CD4-positive, alpha-beta T cell (primary cell): Measurements from ENCODE around the gene C14orf119. TPM values are rescaled to one million over a fixed set of nuclear protein-coding genes. Genes with fewer than 3 reads are reported as not detected.

Experiments
- ATAC-seq: fragments of 200-7000 bp; cut with Tn5 transposase; one replicate; pipeline ENCODE4 v1.10.0; 2022; ENCODE audit warnings: mild to moderate bottlenecking; ENCODE audit not compliant: poor library complexity
- CTCF ChIA-PET: fragments of 350-600 bp; sonication (Branson Sonifier 250); formaldehyde crosslinking; loops from one replicate; lab custom pipeline; 2021; ENCODE audit warnings: antibody characterized with exemption, inconsistent platforms; lab: Charles Lee
- POLR2A ChIA-PET: fragments of 350-600 bp; sonication (Branson Sonifier 250); formaldehyde crosslinking; loops from one replicate; lab custom pipeline; 2021; ENCODE audit warnings: antibody characterized with exemption, inconsistent platforms; lab: Charles Lee
- DNase-seq, 14 experiments: peaks; one replicate each; pipeline ENCODE4 v3.0.0-alpha.2; 2013 to 2020; ENCODE audit warnings: mixed read lengths in 2 of 14
- H3K27ac ChIP-seq, 2 donors: one replicate each; pipeline versions ENCODE4 v1.5.1 to v1.7.0; 2013; ENCODE audit warnings: low read length in 2 of 2, low read depth in 1 of 2, mild to moderate bottlenecking in 1 of 2
- H3K27me3 ChIP-seq, 2 experiments: 1 replicate in 1 of 2; 2 replicates in 1 of 2; pipeline versions ENCODE4 v1.6.1 to v1.7.0; 2013; ENCODE audit warnings: low read length in 2 of 2, control low read depth in 1 of 2, mild to moderate bottlenecking in 1 of 2, moderate library complexity in 1 of 2; ENCODE audit not compliant: insufficient read depth in 2 of 2, control insufficient read depth in 1 of 2
- H3K36me3 ChIP-seq: one replicate; pipeline ENCODE4 v1.6.1; 2013; ENCODE audit warnings: low read length, control low read depth; ENCODE audit not compliant: insufficient read depth
- H3K4me1 ChIP-seq: one replicate; pipeline ENCODE4 v1.6.1; 2013; ENCODE audit warnings: low read length, control low read depth; ENCODE audit not compliant: insufficient read depth
- H3K4me3 ChIP-seq: one replicate; pipeline ENCODE4 v1.5.1; 2013; ENCODE audit warnings: mild to moderate bottlenecking, low read length, moderate library complexity
- H3K9me3 ChIP-seq, 2 experiments: 1 replicate in 1 of 2; 2 replicates in 1 of 2; pipeline versions ENCODE4 v1.6.1 to v1.7.0; 2013; ENCODE audit warnings: low read length in 2 of 2, mild to moderate bottlenecking in 2 of 2, control low read depth in 1 of 2, moderate library complexity in 1 of 2; ENCODE audit not compliant: control insufficient read depth in 1 of 2, insufficient read depth in 1 of 2
- H3K27ac Mint-ChIP-seq: one replicate; pipeline ENCODE4 v1.8.0; 2020; ENCODE audit warnings: mixed read lengths
- H3K27me3 Mint-ChIP-seq: one replicate; pipeline ENCODE4 v1.8.0; 2021; ENCODE audit warnings: mixed read lengths
- H3K36me3 Mint-ChIP-seq: one replicate; pipeline ENCODE4 v1.8.0; 2021; ENCODE audit warnings: low read depth, mixed read lengths
- H3K4me1 Mint-ChIP-seq: one replicate; pipeline ENCODE4 v1.8.0; 2021; ENCODE audit warnings: low read depth, mixed read lengths
- H3K4me3 Mint-ChIP-seq: one replicate; pipeline ENCODE4 v1.8.0; 2020; ENCODE audit warnings: mild to moderate bottlenecking, mixed read lengths
- H3K9me3 Mint-ChIP-seq: one replicate; pipeline ENCODE4 v1.8.0; 2020; ENCODE audit warnings: mixed read lengths
- intact Hi-C, 2 experiments: fragments of 100-400 bp; cut with DNase I in 1 of 2; cut with micrococcal nuclease in 1 of 2; formaldehyde crosslinking; loops; one replicate each; pipeline versions ENCODE4 v1.15.1 to v1.9.0; 2023 to 2025; cut with DNase I, micrococcal nuclease
- total RNA-seq, 174 experiments: library from RNA in 2 of 174; stranded (reverse) in 2 of 174; gene quantifications; one replicate each; pipeline ENCODE4 v1.2.3 and lab custom pipeline; 2021 to 2026
- TF ChIP-seq, protein P1 (sequence below): fragments of 200-600 bp; IDR thresholded peaks from one replicate; pipeline ENCODE4 v1.8.0; 2022; ENCODE audit warnings: antibody characterized with exemption, mild to moderate bottlenecking

The C14orf119 gene
- total RNA-seq, 2 experiments from 2014 or later = 3.1 to 3.9 TPM

DNA sequence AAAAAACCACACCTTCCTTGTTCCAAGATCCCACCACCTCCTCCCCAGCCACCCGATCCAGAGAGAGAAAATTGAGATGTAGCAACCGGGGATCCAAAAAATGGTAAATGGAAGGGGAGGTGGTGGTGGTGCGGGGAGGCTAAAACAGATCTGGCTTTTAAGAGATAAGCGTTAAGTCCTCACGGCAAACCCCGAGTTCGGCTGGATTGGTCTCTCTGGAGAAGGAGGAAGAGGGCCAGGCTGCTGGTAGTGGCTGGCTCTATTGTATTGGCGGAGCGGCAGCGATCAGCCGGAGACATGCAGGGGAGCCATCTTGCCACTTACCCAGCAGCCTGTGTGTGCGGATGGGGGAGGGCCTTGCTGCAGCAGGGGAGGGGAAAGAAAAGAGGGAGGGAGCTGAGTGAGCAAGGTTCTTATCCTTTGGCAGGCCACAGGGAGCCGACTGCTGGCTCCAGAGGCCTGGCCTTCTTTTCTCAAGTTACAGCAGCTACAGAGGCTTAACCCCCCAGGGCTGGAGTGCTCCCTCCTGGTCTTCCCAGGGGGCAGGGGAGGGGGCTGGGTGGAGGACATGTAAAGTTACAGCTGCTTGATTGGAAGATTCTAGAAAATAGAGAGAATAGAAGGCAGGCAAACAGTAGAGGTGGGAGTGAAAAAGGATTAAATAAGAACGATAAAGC is 23.9 kb upstream of the C14orf119 start:
- Mint-ChIP-seq H3K36me3 (peaks cover 66% of the 10 kb centered on the region), H3K4me3 (peak overlapping the region; percentile 93), H3K27me3 (no peaks in the 10 kb centered on the region), H3K4me1 (peaks cover 43% of the 10 kb centered on the region), H3K9me3 (no peaks in the 10 kb centered on the region), H3K27ac (peak overlapping the region; percentile 84)
- intact Hi-C loops = loop anchor here (2.0 to 5.0 kb wide), 3 partner anchors 23 to 111 kb away; partner anchors contain the start of genes ACIN1 (in 1 of the 2), C14orf119 (in 1 of the 2) and SLC7A8 (in 1 of the 2)
- ATAC-seq (peak; percentile 94), DNase-seq (peak; percentile 63 to 91 (median 73))
- TF ChIP-seq, protein P1, sequence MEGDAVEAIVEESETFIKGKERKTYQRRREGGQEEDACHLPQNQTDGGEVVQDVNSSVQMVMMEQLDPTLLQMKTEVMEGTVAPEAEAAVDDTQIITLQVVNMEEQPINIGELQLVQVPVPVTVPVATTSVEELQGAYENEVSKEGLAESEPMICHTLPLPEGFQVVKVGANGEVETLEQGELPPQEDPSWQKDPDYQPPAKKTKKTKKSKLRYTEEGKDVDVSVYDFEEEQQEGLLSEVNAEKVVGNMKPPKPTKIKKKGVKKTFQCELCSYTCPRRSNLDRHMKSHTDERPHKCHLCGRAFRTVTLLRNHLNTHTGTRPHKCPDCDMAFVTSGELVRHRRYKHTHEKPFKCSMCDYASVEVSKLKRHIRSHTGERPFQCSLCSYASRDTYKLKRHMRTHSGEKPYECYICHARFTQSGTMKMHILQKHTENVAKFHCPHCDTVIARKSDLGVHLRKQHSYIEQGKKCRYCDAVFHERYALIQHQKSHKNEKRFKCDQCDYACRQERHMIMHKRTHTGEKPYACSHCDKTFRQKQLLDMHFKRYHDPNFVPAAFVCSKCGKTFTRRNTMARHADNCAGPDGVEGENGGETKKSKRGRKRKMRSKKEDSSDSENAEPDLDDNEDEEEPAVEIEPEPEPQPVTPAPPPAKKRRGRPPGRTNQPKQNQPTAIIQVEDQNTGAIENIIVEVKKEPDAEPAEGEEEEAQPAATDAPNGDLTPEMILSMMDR = no peak
- Histone ChIP-seq H3K4me3 (peak overlapping the region; percentile 67), H3K27ac (peak overlapping the region; percentile 66 to 70), H3K27me3 (no peaks in the 10 kb centered on the region), H3K4me1 (peaks cover 36% of the 10 kb centered on the region), H3K36me3 (peaks cover 69% of the 10 kb centered on the region), H3K9me3 (no peaks in the 10 kb centered on the region)
- ChIA-PET POLR2A (interaction anchor here (0.7 to 4.5 kb wide), 9 partner anchors 9 to 501 kb away, joined by 3 to 35 read pairs (median 5); partner anchors contain the start of genes ACIN1, C14orf119, HOMEZ and MRPL52), CTCF (interaction anchor here (1.2 to 2.2 kb wide), 5 partner anchors 13 to 85 kb away, joined by 4 to 7 read pairs (median 6); partner anchors contain the start of genes ACIN1 and C14orf119)

DNA sequence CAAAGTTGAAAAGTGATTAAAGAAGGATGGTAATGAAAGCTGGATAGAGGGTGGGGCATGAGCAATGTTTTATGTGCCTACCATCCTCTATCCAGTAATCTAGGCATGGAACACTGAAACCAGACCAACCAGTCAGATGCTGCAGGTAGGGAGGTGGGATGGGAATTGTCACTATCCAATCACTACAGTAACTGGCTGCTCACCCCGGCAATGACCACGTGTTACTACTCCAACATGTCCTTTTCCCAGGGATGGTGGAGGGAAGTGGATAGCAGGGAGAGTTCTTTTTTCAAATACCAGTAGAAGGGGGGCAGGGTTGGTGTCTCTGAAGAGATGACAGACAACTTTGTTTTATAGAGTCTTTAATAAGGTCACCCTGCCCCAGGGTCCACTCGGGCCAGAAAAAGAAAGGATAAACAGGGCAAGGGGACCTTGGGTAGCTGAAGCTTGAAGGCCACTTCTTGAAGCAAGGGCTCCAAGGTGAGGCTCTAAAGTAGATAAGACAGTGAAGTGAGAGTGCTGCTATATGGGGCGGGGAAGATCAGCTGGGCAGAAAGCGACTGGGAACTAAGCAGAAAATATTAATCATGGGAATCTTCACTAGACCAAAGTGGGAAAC is 23.3 kb upstream of the C14orf119 start:
- ATAC-seq (no peak), DNase-seq (no peak)
- Mint-ChIP-seq H3K4me1 (peaks cover 43% of the 10 kb centered on the region), H3K27ac (peak overlapping the region; percentile 84), H3K36me3 (peaks cover 66% of the 10 kb centered on the region), H3K9me3 (no peaks in the 10 kb centered on the region), H3K4me3 (peak overlapping the region; percentile 93), H3K27me3 (no peaks in the 10 kb centered on the region)
- no peak overlapping the region for H3K4me3 ChIP-seq
- no peaks in the 10 kb centered on the region for H3K9me3 ChIP-seq
- CTCF ChIA-PET = interaction anchor here (0.7 to 2.2 kb wide), 6 partner anchors 10 to 85 kb away, joined by 4 to 7 read pairs (median 6); partner anchors contain the start of genes ACIN1 and C14orf119
- peak overlapping the region; percentile 66 to 70 for H3K27ac ChIP-seq
- peaks cover 36% of the 10 kb centered on the region for H3K4me1 ChIP-seq
- no peaks in the 10 kb centered on the region for H3K27me3 ChIP-seq
- H3K36me3 ChIP-seq = peaks cover 69% of the 10 kb centered on the region
- TF ChIP-seq, protein P1 = no peak
- intact Hi-C loops = loop anchor here (2.0 to 5.0 kb wide), 3 partner anchors 23 to 111 kb away; partner anchors contain the start of genes ACIN1 (in 1 of the 2), C14orf119 (in 1 of the 2) and SLC7A8 (in 1 of the 2)
- POLR2A ChIA-PET = interaction anchor here (0.7 to 4.5 kb wide), 9 partner anchors 9 to 502 kb away, joined by 3 to 35 read pairs (median 5); partner anchors contain the start of genes ACIN1, C14orf119, HOMEZ and MRPL52

DNA sequence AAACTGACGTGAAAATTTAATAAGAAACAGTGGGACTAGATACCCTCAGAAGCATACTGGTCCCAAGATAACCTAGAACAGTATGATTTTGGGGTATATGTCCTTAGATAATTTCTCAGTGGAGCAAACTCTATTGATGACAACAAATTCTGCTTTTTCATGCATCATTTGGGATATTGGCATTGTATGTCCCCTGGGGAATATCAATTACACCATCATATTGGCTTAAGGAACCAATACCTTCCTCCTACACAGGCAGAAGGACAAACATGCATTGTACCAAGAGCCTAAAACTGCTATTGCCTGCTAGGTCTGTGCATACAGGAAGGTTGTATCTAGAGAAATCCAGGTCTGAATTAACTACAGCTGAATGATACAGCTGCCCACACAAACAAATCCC is 20.4 kb upstream of the C14orf119 start:
- no peaks in the 10 kb centered on the region for H3K27me3 ChIP-seq
- peaks cover 81% of the 10 kb centered on the region for H3K36me3 Mint-ChIP-seq
- H3K4me3 ChIP-seq = no peak overlapping the region
- no peaks in the 10 kb centered on the region for H3K9me3 Mint-ChIP-seq
- CTCF ChIA-PET = no interaction called here
- H3K27ac Mint-ChIP-seq = no peak overlapping the region
- no peak overlapping the region for H3K4me3 Mint-ChIP-seq
- H3K9me3 ChIP-seq = no peaks in the 10 kb centered on the region
- POLR2A ChIA-PET = interaction anchor here (0.6 to 1.0 kb wide), 3 partner anchors 11 to 547 kb away, joined by 3 read pairs; no protein-coding TSS in a partner anchor
- DNase-seq = no peak
- intact Hi-C loops = loop anchor here (5.0 kb wide), 3 partner anchors 37 to 227 kb away; partner anchors contain the start of gene PPP1R3E (in 1 of the 2)
- peaks cover 21% of the 10 kb centered on the region for H3K4me1 ChIP-seq
- H3K27ac ChIP-seq = no peak overlapping the region
- peaks cover 75% of the 10 kb centered on the region for H3K36me3 ChIP-seq
- no peak for ATAC-seq
- no peaks in the 10 kb centered on the region for H3K27me3 Mint-ChIP-seq
- peaks cover 30% of the 10 kb centered on the region for H3K4me1 Mint-ChIP-seq
- TF ChIP-seq, protein P1 = no peak
